Neural cell (in vitro differentiated cells): Measurements from ENCODE around the gene MICU1. TPM values are rescaled to one million over a fixed set of nuclear protein-coding genes. Genes with fewer than 3 reads are reported as not detected.

ENCODE experiments used
- H2AFZ ChIP-seq: fragments of 200-600, 300-800 bp; sonication (generic), shearing (Covaris generic); 2 replicates; pipeline ENCODE4 v1.6.0; 2014; ENCODE audit warnings: low read depth, mild to moderate bottlenecking, antibody characterized with exemption, low read length, moderate library complexity
- H3F3A ChIP-seq: fragments of 200-600 bp; shearing (Covaris generic); 2 replicates; pipeline ENCODE4 v1.6.1; 2016; ENCODE audit warnings: mild to moderate bottlenecking, moderate library complexity, mixed read lengths, antibody characterized with exemption, low read length; ENCODE audit not compliant: insufficient read depth, poor library complexity, severe bottlenecking
- H3K27ac ChIP-seq: fragments of 200-600, 300-800 bp; sonication (generic), shearing (Covaris generic); 2 replicates; pipeline ENCODE4 v1.5.1; 2014; ENCODE audit warnings: mild to moderate bottlenecking, low read length, moderate library complexity
- H3K27me3 ChIP-seq: fragments of 300-800, 200-600 bp; sonication (generic), shearing (Covaris generic); 2 replicates; pipeline ENCODE4 v1.6.0; 2014; ENCODE audit warnings: mild to moderate bottlenecking, low read depth, low read length, moderate library complexity; ENCODE audit not compliant: insufficient read depth
- H3K36me3 ChIP-seq: fragments of 300-800, 200-600 bp; sonication (generic), shearing (Covaris generic); 2 replicates; pipeline ENCODE4 v1.5.1; 2014; ENCODE audit warnings: mild to moderate bottlenecking, antibody characterized with exemption, low read length, moderate library complexity; ENCODE audit not compliant: insufficient read depth
- H3K4me2 ChIP-seq: fragments of 300-800, 200-600 bp; sonication (generic), shearing (Covaris generic); 2 replicates; pipeline ENCODE4 v1.6.0; 2014; ENCODE audit warnings: mild to moderate bottlenecking, low read length
- H3K4me3 ChIP-seq: fragments of 300-800, 200-600 bp; sonication (generic), shearing (Covaris generic); 2 replicates; pipeline ENCODE4 v1.5.1; 2014; ENCODE audit warnings: mild to moderate bottlenecking, low read length, moderate library complexity
- H3K79me2 ChIP-seq: fragments of 200-600 bp; shearing (Covaris generic); replicated peaks from 2 replicates; pipeline ENCODE4 v1.6.0; 2014; ENCODE audit warnings: mild to moderate bottlenecking, low read length, moderate library complexity; ENCODE audit not compliant: insufficient read depth
- H3K9ac ChIP-seq: fragments of 300-800, 200-600 bp; sonication (generic), shearing (Covaris generic); 2 replicates; pipeline ENCODE4 v1.6.1; 2016; ENCODE audit warnings: mild to moderate bottlenecking, low read length, mixed read lengths
- H3K9me2 ChIP-seq: fragments of 200-600 bp; shearing (Covaris generic); 2 replicates; pipeline ENCODE4 v1.6.1; 2016; ENCODE audit warnings: mild to moderate bottlenecking, low read length, mixed read lengths; ENCODE audit not compliant: insufficient read depth
- H3K9me3 ChIP-seq: fragments of 200-600, 300-800 bp; sonication (generic), shearing (Covaris generic); 2 replicates; pipeline ENCODE4 v1.6.1; 2016; ENCODE audit warnings: mild to moderate bottlenecking, mixed run types, low read length, moderate library complexity, mixed read lengths
- H4K20me1 ChIP-seq: fragments of 200-600 bp; shearing (Covaris generic); 2 replicates; pipeline ENCODE4 v1.6.1; 2016; ENCODE audit warnings: mild to moderate bottlenecking, mixed run types; ENCODE audit not compliant: insufficient read depth
- EP300 ChIP-seq: fragments of 450-650 bp; conservative IDR thresholded peaks from 2 replicates; pipeline ENCODE4 v1.6.1; 2014; ENCODE audit warnings: antibody characterized with exemption, mild to moderate bottlenecking, moderate library complexity; ENCODE audit not compliant: poor library complexity, severe bottlenecking
- EZH2 ChIP-seq: fragments of 200-600, 300-800 bp; shearing (Covaris generic), sonication (generic); IDR thresholded peaks from 2 replicates; pipeline ENCODE4 v1.6.1; 2014; ENCODE audit warnings: antibody characterized with exemption, low read length, borderline replicate concordance, mild to moderate bottlenecking; ENCODE audit not compliant: insufficient read depth, poor library complexity, severe bottlenecking
- MXI1 ChIP-seq: fragments of 450-650 bp; conservative IDR thresholded peaks from 2 replicates; pipeline ENCODE4 v1.6.1; 2014; ENCODE audit warnings: antibody characterized with exemption, mild to moderate bottlenecking; ENCODE audit not compliant: poor library complexity, severe bottlenecking
- POLR2AphosphoS5 ChIP-seq: IDR thresholded peaks from 2 replicates; pipeline ENCODE4 v1.6.1; 2012
- RAD21 ChIP-seq: fragments of 450-650 bp; conservative IDR thresholded peaks from 2 replicates; pipeline ENCODE4 v1.6.1; 2014; ENCODE audit warnings: antibody characterized with exemption, mild to moderate bottlenecking, moderate library complexity
- SMC3 ChIP-seq: fragments of 450-650 bp; conservative IDR thresholded peaks from 2 replicates; pipeline ENCODE4 v1.6.1; 2014; ENCODE audit warnings: antibody characterized with exemption, mild to moderate bottlenecking, moderate library complexity; ENCODE audit not compliant: poor library complexity
- TAF1 ChIP-seq: IDR thresholded peaks from 2 replicates; pipeline ENCODE4 v1.6.1; 2012; ENCODE audit warnings: low read depth
- polyA plus RNA-seq: library from polyadenylated mRNA; depleted of rRNA; stranded (reverse); fragments of >200 nt; gene quantifications from 2 replicates; pipeline ENCODE4 v1.2.3, GENCODE V29; 2014
- TF ChIP-seq, protein P1 (sequence below): fragments of 450-650 bp; IDR thresholded peaks from 2 replicates; pipeline ENCODE4 v1.5.1; 2014; ENCODE audit warnings: antibody characterized with exemption, mild to moderate bottlenecking, moderate library complexity; ENCODE audit not compliant: poor library complexity, severe bottlenecking
- TF ChIP-seq, protein P2 (sequence below): IDR thresholded peaks from 2 replicates; pipeline ENCODE4 v1.6.1; 2012; ENCODE audit warnings: borderline replicate concordance

MICU1 gene
- polyA plus RNA-seq, 1 donor from 2014 or later: 86.0 TPM

DNA sequence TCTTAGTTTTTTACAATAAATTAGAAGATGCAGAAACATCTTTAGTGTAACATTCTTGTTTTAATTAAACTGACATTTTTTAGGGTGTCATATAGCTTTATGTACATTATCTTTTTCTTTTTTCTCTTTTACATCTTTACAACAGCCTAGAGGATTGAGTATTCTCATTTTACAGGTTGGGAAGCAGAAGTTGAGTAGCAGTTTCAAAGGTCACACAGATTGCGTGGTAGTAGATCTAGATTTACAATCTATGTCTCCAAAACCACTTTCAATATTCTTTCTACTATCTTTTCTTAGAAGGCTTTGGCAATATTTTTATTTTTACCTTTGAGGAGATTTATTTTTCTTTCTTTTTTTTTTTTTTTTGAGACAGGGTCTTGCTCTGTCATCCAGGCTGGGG, 47.4 kb upstream of the MICU1 start:
- no peak overlapping the region for H3K9ac ChIP-seq
- no peaks in the 10 kb centered on the region for H3K79me2 ChIP-seq
- no peaks in the 10 kb centered on the region for H3K27me3 ChIP-seq
- H3K4me3 ChIP-seq: no peak overlapping the region
- TF ChIP-seq, protein P1, sequence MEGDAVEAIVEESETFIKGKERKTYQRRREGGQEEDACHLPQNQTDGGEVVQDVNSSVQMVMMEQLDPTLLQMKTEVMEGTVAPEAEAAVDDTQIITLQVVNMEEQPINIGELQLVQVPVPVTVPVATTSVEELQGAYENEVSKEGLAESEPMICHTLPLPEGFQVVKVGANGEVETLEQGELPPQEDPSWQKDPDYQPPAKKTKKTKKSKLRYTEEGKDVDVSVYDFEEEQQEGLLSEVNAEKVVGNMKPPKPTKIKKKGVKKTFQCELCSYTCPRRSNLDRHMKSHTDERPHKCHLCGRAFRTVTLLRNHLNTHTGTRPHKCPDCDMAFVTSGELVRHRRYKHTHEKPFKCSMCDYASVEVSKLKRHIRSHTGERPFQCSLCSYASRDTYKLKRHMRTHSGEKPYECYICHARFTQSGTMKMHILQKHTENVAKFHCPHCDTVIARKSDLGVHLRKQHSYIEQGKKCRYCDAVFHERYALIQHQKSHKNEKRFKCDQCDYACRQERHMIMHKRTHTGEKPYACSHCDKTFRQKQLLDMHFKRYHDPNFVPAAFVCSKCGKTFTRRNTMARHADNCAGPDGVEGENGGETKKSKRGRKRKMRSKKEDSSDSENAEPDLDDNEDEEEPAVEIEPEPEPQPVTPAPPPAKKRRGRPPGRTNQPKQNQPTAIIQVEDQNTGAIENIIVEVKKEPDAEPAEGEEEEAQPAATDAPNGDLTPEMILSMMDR: no peak
- TF ChIP-seq EZH2 (no peak), POLR2AphosphoS5 (no peak), TAF1 (no peak)
- H3K4me2 ChIP-seq: no peak overlapping the region
- no peaks in the 10 kb centered on the region for H3K9me2 ChIP-seq
- H4K20me1 ChIP-seq: no peaks in the 10 kb centered on the region
- no peak overlapping the region for H3K27ac ChIP-seq
- no peaks in the 10 kb centered on the region for H3F3A ChIP-seq
- no peak overlapping the region for H2AFZ ChIP-seq
- no peaks in the 10 kb centered on the region for H3K9me3 ChIP-seq
- no peaks in the 10 kb centered on the region for H3K36me3 ChIP-seq

DNA sequence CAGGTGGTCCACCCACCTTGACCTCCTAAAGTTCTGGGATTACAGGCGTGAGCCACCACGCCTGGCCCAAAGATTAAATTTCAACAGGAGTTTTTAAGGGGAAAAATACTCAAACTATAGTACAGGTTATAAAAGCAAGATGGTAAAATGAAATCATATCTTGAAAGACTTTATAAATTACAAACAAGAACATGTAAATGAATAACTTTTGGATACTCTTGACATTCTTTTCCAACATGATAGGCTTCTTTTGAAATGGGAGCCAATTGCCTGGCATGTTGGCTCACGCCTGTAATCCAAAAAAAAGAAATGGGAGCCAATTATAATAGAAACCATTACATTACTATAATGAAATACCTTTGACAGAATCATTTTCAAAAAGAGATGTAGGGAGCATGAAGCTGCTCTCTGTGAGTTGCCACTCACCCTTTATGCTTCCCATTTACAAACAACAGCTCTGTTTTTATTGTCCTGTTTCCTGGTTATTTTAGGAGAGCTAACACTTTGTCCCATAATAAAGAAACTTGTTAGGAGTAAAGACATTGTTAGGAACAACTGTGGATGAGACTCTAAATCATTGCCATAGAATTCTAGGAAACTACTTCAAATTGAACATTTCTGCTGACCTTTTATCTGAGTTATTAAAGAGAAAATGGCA, 41.5 kb upstream of the MICU1 start:
- H3K4me2 ChIP-seq: no peak overlapping the region
- no peaks in the 10 kb centered on the region for H3K9me2 ChIP-seq
- H3K4me3 ChIP-seq: no peak overlapping the region
- H3K27me3 ChIP-seq: no peaks in the 10 kb centered on the region
- H3K9me3 ChIP-seq: no peaks in the 10 kb centered on the region
- no peaks in the 10 kb centered on the region for H3K36me3 ChIP-seq
- H3K27ac ChIP-seq: no peak overlapping the region
- H3K9ac ChIP-seq: no peak overlapping the region
- no peaks in the 10 kb centered on the region for H4K20me1 ChIP-seq
- H2AFZ ChIP-seq: no peak overlapping the region
- H3F3A ChIP-seq: no peaks in the 10 kb centered on the region
- TF ChIP-seq MXI1 (no peak), TAF1 (no peak), EP300 (no peak), POLR2AphosphoS5 (no peak), SMC3 (no peak), RAD21 (no peak), EZH2 (no peak)
- TF ChIP-seq, protein P2, sequence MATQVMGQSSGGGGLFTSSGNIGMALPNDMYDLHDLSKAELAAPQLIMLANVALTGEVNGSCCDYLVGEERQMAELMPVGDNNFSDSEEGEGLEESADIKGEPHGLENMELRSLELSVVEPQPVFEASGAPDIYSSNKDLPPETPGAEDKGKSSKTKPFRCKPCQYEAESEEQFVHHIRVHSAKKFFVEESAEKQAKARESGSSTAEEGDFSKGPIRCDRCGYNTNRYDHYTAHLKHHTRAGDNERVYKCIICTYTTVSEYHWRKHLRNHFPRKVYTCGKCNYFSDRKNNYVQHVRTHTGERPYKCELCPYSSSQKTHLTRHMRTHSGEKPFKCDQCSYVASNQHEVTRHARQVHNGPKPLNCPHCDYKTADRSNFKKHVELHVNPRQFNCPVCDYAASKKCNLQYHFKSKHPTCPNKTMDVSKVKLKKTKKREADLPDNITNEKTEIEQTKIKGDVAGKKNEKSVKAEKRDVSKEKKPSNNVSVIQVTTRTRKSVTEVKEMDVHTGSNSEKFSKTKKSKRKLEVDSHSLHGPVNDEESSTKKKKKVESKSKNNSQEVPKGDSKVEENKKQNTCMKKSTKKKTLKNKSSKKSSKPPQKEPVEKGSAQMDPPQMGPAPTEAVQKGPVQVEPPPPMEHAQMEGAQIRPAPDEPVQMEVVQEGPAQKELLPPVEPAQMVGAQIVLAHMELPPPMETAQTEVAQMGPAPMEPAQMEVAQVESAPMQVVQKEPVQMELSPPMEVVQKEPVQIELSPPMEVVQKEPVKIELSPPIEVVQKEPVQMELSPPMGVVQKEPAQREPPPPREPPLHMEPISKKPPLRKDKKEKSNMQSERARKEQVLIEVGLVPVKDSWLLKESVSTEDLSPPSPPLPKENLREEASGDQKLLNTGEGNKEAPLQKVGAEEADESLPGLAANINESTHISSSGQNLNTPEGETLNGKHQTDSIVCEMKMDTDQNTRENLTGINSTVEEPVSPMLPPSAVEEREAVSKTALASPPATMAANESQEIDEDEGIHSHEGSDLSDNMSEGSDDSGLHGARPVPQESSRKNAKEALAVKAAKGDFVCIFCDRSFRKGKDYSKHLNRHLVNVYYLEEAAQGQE: no peak
- TF ChIP-seq, protein P1: no peak
- no peaks in the 10 kb centered on the region for H3K79me2 ChIP-seq
